Endothelial cell (in vitro differentiated cells): ENCODE results near the gene FBXO30. TPM values are rescaled to one million over a fixed set of nuclear protein-coding genes. Genes with fewer than 3 reads are reported as not detected.

Experiments
- DNase-seq: peaks from one replicate; pipeline ENCODE4 v3.0.0; 2021; ENCODE audit warnings: low spot score
- H3K27ac Mint-ChIP-seq: one replicate; pipeline ENCODE4 v1.8.0; 2021; ENCODE audit warnings: mixed read lengths, inconsistent platforms; ENCODE audit not compliant: unreplicated experiment
- H3K27me3 Mint-ChIP-seq: one replicate; pipeline ENCODE4 v1.8.0; 2021; ENCODE audit warnings: mild to moderate bottlenecking, moderate library complexity, mixed read lengths, inconsistent platforms; ENCODE audit not compliant: unreplicated experiment
- H3K36me3 Mint-ChIP-seq: one replicate; pipeline ENCODE4 v1.8.0; 2021; ENCODE audit warnings: mild to moderate bottlenecking, low read depth, mixed read lengths, inconsistent platforms; ENCODE audit not compliant: unreplicated experiment
- H3K4me1 Mint-ChIP-seq: one replicate; pipeline ENCODE4 v1.8.0; 2021; ENCODE audit warnings: mild to moderate bottlenecking, mixed read lengths, inconsistent platforms; ENCODE audit not compliant: unreplicated experiment
- H3K4me3 Mint-ChIP-seq: one replicate; pipeline ENCODE4 v1.8.0; 2021; ENCODE audit warnings: mild to moderate bottlenecking, mixed read lengths, inconsistent platforms; ENCODE audit not compliant: unreplicated experiment
- H3K9me3 Mint-ChIP-seq: one replicate; pipeline ENCODE4 v1.8.0; 2021; ENCODE audit warnings: mixed read lengths, inconsistent platforms; ENCODE audit not compliant: unreplicated experiment
- CTCF ChIP-seq: fragments of 200-600 bp; sonication (generic); IDR thresholded peaks from one replicate; pipeline ENCODE4 v1.5.0; 2021; ENCODE audit warnings: antibody characterized with exemption; ENCODE audit not compliant: unreplicated experiment
- total RNA-seq: library from RNA; stranded (reverse); fragmentation: NEBNext Ultra II Directional; extraction: Animal tissue kit (Norgen Biotek cat#: 25700); gene quantifications from one replicate; pipeline ENCODE4 v1.2.1, GENCODE V29; 2021; ENCODE audit not compliant: unreplicated experiment

The FBXO30 gene
- total RNA-seq, 1 donor from 2014 or later = 14.2 TPM

- H3K4me3 Mint-ChIP-seq = no peak overlapping the region
- H3K27ac Mint-ChIP-seq = no peak overlapping the region
- no peak for TF ChIP-seq CTCF
- H3K4me1 Mint-ChIP-seq = no peaks in the 10 kb centered on the region
- no peaks in the 10 kb centered on the region for H3K9me3 Mint-ChIP-seq
- no peak for DNase-seq
- no peaks in the 10 kb centered on the region for H3K27me3 Mint-ChIP-seq
- no peaks in the 10 kb centered on the region for H3K36me3 Mint-ChIP-seq
Measured at GRCh38 chr6:145752638-145753037, 62.0 kb downstream of the FBXO30 start.

GRCh38 chr6:145749632-145750031, 65.0 kb downstream of the FBXO30 start:
- no peak for TF ChIP-seq CTCF
- no peak overlapping the region for H3K27ac Mint-ChIP-seq
- no peaks in the 10 kb centered on the region for H3K9me3 Mint-ChIP-seq
- no peak overlapping the region for H3K4me3 Mint-ChIP-seq
- DNase-seq = no peak
- H3K27me3 Mint-ChIP-seq = peaks cover 2% of the 10 kb centered on the region
- H3K36me3 Mint-ChIP-seq = no peaks in the 10 kb centered on the region
- no peaks in the 10 kb centered on the region for H3K4me1 Mint-ChIP-seq

- Mint-ChIP-seq H3K9me3 (no peaks in the 10 kb centered on the region), H3K27ac (no peak overlapping the region), H3K36me3 (no peaks in the 10 kb centered on the region), H3K4me1 (no peaks in the 10 kb centered on the region), H3K4me3 (no peak overlapping the region), H3K27me3 (peaks cover 2% of the 10 kb centered on the region)
- no peak for TF ChIP-seq CTCF
- no peak for DNase-seq
Measured at GRCh38 chr6:145745861-145746260, 68.7 kb downstream of the FBXO30 start.

- Mint-ChIP-seq H3K27ac (no peak overlapping the region), H3K4me1 (no peaks in the 10 kb centered on the region), H3K36me3 (no peaks in the 10 kb centered on the region), H3K4me3 (no peak overlapping the region), H3K27me3 (peaks cover 2% of the 10 kb centered on the region), H3K9me3 (no peaks in the 10 kb centered on the region)
- TF ChIP-seq CTCF = no peak
- DNase-seq = no peak
Measured at GRCh38 chr6:145744619-145745018, 70.0 kb downstream of the FBXO30 start.

Other genes starting within 250 kb of the FBXO30 start
- gene EPM2A, start 79.3 kb downstream of the FBXO30 start, total RNA-seq = 6.1 TPM
- 20.7 TPM for gene SHPRH, start 149.6 kb upstream of the FBXO30 start, total RNA-seq
- 0.23 TPM for gene GRM1, start 214.3 kb upstream of the FBXO30 start, total RNA-seq